ENCODE measurements around the gene SAMD10.
"Not testable (repeated sequence)": the region's sequence is repeated elsewhere in the genome, so short reads cannot be mapped to it uniquely, and the experiment has no call there.

Gene SAMD10

DNA sequence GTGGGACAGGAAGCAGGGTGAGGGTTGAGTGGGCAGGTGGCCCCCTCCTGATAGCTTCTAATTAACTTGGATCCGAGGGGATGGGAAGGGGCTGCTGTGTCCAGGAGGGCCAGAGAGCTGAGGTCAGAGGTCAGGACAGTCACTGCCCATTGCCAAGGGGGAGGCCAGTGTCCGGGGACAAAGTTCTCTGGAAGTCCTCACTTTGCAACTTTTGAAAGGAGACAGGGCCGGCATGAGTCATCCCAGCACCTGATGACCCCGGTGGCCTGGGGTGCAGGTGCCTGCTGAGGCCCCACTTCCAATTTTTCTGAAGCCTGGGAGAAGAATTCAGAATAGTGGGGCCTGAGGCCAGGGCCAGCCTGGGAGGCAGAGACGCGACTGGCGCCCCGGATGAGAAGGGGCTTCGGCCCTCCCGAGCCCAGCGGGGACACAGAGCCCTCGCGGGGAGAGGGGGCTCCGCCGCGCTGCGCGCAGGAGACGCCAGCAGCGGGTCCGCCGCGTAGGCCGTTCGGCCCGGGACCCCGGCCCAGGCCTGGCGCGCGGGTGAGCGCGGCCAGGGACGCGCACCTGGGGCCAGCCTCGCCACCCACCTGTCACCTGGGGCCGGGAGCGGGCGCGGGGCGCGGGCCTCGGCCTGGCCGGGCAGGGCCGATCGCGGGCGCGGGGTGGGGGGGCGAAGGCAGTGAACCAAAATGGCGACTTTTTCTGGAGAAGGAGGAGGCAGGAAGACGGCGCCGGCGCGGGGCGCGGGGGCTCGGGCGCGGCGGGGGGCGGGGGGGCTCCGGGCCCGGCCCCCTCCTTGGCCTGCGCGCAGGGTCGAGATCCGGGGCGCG is 10.3 kb downstream of the SAMD10 start:
- no peak for DNase-seq

DNA sequence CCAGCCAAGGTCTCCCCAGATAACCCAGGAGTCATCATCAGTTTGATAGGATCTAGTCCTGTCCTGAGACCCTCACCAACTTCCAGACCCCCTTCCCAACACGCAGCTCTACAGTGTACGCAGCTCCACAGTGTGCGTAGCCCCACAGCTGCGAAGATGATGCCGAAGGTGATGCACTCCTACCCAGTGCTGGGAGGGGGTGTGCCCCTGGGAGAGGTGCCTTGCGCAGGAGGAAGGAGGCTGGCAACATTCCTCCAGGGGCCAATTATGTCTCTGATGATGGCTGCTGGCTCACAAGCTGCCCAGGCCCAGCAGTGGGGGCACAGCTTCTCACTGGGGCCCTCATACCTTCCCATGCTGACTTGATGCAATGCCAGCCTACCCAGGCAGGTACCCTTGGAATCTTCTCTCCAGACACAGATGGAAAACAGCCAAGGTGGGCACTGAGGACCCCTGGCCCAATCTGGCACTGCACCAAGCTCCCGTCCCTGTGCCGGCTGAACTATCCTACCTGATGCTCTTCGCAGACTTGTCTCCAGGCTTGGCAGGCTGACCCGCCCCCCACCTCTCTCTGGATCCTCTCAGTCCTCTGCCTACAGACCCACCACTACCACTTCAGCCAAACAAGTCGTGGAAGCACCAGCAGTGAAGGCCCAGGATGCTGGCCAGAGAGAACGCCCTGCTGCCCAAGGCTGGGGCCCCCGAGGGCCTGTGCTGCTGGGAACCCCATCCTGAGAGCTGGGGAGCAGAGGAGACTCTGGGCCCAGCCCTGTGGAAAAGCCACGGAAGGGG is 11.1 kb downstream of the SAMD10 start:
- DNase-seq: no peak

DNA sequence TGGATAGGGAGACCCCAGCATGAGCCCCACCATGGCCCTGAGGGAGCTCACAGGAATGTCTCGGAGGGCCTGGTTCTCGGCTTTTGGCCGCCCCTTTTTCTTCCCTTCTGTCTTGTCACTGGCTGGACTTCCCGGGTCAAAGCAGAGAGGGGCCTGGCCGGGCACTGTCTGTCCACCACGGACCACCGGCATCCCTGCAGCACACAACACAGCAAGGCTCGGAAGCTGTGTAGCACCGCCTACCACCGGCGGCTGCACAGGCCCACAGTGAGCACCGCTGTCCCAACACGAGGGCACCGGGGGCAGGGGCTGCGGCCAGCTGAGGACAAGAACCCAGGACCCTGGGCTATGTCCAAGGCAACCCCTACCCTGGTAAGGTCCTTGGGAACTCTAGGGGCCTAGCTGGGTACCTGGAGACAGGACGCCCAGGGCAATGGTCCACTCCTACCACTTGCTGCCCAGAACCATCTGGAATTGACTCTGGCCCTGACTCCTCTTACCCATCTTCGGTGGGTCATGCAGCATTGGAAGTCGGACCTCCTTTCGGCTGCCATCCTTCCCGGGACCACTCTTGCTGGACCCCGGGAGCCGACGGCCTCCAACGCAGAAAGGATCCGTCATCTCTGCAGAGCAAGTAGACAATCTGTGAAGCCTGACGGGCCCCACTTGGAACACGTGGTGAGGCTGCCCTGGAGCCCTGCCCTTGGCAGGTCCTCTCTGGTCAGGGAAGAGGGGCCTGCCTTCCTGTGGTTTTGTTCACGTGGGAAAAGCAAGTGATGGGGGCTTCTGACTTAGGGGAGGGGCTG is 11.9 kb downstream of the SAMD10 start:
- no peak for DNase-seq

DNA sequence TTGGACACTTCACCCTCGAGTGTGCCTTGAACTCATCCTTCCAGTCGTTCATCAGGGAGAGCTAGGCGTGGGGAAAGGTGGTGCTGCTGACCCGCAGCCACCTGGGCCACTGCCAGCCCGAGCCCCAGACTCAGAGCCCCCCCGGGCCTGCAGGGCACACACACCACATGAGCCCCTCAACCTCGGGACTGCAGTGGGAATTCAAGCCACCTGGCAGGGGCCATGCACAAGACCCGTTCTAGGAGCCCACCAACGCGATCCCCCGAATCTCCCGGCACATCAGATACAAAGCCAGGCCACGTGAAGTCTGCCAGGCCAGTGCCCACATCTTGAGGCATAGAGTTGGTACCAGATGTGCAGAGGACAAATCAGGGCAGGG is 12.5 kb downstream of the SAMD10 start:
- no peak for DNase-seq

DNA sequence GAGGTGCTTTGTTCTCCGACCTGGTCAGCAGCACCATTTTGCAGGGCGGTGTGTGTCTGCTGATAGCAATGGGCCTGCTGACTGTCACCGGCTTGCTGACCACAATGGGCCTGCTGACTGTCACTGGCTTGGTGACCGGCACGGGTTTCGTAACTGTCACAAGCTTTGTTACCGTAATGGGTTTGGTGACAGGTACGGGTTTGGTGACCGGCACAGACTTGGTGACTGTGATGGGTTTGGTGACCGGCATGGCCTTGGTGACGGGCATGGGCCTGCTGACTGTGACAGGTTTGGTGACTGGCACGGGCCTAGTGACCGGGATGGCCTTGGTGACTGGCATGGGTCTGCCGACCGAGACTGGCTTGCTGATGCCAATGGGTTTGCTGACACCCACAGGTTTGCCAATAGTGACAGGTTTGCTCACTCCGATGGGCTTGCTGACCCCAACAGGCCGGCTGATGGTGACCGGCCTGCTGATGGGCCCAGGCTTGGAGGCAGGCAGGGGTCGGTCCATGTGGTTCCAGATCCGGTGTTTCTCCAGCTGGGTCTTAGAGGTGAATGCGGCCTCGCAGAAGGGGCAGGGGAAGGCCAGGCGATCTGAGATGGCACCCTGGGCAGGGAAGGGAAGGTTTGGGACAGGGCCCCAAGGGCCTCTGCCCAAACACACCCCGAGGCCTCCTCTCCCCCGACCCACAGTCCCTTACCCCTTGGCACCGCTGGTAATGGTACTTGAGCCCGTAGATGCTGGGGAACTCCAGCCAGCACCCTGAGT is 13.1 kb downstream of the SAMD10 start:
- DNase-seq: no peak

DNA sequence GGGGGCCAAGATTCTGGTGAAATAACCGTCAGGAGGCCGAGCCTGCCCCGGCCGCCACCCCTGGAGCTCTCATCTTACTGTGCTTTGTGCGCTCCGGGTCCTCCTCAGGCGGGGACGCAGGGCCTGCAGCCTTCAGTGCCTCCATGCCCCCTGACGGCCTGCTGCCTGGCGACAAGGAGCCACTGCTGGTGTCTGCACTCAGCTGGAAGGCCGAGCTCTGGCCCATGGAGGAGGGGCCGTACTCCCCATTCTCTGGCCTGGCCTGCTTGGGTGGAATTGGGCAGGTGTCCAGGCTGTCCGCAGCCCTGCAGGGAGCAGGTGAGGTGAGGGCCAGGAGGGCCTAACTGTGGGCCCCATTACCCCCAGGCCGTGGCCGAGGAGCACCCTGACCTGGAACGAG is 15.0 kb downstream of the SAMD10 start:
- no peak for DNase-seq

DNA sequence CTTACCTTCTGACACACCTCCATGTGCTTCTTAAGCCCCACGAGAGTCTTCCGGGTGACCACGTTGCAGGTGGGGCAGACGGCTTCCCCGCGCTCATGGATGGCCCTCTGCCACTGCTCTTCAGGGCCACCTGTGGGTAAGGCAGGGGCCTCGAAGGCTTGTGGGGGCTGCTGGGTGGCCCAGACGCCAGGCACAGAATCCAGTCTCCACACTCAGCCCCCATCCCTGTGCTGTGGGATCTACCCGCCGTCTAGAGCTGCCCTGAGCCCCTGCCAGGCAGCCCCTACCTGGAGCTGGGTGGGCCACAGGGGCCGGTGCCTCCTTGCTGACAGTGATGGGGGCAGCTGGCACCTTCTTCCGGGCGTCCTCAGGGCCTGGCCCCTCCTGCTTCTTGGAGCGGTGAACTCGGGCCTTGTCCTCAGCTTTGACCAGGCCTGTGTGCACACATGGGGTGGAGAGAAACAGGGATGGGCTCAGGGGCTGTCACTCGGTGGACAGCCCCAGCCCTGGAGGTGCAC is 15.6 kb downstream of the SAMD10 start:
- DNase-seq: no peak

DNA sequence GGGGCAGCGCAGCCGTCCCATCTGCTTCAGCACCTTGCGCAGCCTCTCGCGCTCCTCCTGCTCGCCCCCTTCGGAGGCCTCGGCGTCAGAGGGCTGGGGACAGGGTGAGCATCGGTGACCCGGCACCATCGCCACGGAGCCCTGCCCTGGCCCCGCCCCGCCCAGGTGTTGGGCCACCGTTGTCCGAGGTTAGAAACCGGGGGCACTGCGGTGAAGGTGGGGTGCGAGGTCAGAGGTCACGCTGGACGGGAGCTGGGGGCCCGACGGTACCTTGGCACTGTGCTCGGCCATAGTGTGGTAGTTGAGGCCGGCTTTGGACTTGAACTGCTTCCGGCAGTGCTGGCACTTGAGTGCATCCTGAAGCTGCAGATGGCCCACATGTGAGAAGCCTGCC is 16.1 kb downstream of the SAMD10 start:
- DNase-seq: no peak

DNA sequence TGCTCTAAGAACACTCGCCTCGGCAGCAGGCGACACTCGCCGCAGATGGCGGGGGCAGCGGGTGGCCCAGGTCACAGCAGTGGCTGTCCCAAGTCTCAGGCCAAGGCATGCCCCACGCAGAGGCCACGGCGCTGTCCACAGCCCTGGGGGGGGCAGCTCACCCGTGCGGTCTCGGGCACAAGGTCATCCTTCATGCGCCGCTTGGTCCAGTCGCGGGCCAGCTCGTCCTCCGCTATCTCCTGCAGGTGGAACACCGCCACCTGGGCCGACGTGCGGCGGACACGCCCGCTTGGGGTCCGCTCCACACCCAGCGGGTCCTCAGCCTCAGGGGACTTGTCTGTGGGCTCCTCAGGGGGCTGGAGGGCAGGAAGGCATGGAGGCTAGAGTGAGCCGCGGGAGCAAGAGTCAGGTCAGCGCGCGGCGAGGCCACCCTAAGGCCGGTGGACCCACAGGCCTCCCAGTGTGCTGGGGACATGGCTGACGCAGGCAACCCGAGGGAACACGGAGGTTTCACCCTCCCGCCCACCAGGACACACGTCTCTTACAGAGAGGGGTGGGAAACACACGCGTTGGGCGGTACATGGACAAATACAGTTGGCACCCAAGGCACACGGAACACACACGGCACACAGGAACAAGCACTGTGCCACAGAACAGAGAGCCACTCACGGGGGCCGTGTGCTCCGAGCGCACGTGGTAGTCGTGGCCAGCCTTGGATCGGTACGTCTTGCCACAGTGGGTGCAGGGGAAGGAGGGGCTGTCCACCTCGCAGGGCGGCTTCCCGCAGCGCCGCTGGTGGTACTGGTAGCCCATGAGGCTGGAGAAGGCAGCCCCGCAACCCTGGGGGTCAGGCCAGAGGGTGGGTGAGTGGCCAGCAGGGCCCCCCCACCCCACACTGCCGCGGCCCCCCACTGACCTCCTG is 16.8 kb downstream of the SAMD10 start:
- no peak for DNase-seq

DNA sequence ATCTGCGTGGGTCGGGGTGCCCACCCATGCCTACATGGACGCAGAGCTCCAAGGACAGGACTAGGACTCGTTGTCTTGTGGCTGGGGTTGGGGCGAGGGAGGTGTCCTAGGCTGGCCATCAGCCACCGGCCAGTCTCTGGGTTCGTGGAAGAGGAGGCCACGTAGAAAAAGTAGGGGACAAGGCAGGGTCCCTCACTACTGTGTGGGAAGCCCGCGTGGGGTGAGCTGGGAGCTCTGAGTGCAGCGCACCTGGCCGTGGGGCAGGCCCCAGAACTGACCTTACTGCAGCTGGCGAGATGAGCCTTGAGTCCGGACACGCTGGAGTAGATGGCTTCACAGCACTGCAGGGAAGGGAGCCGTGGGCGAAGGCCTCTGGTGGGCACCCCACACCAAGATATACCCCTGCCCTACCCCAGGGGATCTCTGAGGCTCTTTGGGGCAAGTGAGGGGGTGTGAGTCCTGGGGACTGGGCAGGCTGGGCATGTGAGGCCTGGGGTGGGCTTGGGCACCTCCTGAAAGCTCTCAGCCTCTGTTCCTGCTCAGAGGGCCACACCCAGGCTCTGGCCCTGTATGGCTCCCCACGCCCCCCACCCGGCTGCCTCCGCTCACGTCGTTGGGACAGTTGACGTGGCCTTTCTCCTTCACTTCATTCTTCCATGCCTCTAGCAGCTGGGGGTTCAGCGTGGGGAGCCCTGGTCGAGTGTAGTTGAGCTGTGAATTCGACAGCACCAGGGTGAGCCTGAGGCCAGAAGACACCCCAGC is 17.6 kb downstream of the SAMD10 start:
- DNase-seq: no peak

DNA sequence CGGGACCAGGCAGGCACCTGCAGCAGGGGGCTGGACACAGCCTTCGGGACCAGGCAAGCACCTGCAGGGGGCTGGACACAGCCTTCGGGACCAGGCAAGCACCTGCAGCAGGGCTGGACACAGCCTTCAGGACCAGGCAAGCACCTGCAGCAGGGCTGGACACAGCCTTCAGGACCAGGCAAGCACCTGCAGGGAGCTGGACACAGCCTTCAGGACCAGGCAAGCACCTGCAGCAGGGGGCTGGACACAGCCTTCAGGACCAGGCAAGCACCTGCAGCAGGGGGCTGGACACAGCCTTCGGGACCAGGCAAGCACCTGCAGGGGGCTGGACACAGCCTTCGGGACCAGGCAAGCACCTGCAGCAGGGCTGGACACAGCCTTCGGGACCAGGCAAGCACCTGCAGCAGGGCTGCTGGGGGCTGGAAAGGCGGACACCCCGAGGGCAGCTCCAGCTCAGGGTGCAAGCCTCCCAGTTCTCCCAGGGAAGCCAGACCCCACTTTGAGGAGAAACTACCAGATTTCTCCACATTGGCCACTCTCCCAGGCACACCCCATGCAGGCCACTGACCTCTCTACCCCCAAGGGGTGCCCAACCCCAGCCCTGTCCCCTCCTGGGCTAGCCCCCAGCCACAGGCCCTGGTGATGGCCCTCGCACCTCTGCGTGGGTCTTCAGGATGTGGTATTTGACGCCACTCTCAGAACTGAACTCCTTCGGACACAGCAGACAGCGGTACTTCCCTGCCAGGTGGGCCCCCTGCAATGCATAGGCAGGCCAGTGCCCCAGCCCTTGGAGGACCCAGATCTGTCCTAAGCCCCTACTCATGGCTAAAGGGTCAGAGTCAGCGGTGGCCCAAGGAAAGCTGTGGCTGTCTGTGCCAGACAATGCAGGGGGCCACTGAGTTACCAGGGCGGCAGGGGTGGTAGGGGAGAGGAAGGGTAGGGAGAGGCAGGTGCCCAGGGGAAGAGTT is 18.5 kb downstream of the SAMD10 start:
- DNase-seq: not testable (repeated sequence)

DNA sequence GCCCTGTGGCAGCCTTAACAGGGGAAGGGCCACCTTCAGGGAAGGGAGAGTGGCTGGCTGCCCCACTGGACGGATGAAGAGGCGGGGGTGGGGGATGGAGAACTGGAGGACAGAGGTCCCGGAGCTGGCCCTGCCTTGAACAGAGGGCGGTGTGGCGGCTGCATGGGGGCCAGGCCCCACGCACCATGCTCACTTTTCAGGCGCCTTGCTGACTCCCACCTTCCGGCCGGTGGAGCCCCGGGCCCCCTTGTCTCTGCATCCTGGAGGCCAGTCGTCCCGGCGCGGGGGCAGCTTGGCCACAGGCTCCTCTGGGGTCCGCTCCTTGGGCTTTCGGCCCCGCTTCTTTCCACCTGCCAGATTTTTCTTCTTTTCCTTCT is 19.8 kb downstream of the SAMD10 start:
- no peak for DNase-seq

DNA sequence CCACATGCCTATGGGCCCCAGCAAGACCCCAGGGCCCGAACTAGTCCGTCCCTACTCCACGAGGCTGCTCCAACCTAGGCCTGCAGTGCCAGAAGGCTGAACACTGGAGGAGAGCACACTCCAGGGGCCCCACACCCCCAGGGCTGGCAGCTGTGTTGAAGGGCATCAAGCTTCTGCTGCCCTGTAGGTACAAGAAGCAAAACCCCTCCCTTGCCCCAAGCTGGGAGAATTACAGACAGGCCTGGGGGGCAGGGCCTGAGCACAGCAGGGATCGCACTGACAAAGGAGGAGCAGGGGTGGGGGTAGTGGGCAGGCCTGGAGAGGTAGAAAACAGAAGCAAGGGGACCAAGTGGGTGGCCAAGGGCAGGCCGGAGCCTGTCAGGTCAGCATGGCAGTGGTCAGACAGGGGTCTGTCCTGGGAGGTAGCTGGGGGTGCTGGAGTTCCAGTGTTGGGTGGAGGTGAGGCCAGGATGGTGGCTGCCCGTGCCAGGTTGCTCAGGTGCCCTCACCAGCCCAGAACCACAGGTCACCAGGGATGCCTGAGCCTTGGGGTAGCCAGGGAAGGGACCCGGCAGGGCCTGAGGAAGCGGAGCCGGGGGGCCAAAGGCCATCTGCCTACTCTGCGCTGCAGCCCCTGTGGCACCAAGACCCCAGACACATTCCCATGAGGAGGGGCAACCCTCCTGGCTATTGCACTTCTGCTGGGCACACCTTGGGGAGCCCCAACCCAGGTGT is 20.3 kb downstream of the SAMD10 start:
- DNase-seq: no peak

DNA sequence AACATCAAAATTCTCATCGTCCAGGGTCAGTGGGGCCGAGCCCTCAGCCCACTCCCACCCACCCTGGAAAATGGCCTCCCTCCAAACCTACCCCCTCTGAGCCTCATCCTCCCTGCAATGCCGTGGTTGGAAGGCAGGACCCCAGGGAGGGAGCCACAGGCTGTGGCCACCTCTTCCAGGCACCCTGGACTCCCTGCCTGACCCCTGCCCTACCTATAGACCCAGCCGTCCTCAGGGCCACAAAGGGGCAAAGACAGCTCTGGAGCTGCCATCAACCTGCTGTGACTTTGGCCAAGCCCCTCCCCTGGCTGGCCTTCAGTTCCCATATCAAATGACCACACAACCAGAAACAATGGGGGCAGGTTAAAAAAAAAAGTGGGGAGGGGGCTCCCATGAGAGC is 21.0 kb downstream of the SAMD10 start:
- DNase-seq: no peak

DNA sequence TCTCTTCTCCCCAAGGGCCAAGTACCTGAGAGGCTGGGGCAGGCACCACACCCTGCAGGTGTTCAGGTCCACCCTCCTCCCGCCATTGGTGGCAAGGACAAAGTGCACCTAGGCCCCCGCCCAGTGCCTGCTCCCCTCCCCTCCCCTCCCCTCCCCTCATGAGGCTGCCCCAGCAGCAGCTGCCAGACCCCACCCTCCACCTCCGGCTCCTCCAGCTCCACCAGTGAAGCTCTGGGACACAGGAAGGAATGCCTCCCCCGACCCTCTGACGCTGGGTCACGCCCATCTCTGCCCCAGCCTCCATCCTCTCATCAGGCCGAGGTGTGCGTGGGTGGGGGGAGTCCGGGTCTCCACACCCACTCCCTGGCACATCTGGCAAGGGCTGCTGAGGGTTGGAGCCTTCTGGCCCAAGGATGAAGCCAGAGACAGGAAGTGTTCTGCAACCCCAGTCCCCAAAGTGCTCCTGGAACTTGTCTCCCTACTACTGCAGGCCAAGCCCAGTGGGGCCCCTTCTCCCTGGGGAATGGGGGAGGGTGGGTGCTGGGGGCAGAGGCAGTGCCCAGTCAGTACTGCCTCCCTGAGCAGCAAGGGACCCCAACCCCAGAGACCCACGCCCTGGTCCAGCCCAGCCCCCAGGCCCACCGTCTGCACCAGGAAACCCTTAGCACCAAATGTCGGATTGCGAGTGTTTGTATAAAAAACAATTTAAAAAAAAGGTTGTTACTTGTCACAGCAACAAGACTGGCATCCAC is 21.6 kb downstream of the SAMD10 start:
- peak; percentile 58 for DNase-seq

DNA sequence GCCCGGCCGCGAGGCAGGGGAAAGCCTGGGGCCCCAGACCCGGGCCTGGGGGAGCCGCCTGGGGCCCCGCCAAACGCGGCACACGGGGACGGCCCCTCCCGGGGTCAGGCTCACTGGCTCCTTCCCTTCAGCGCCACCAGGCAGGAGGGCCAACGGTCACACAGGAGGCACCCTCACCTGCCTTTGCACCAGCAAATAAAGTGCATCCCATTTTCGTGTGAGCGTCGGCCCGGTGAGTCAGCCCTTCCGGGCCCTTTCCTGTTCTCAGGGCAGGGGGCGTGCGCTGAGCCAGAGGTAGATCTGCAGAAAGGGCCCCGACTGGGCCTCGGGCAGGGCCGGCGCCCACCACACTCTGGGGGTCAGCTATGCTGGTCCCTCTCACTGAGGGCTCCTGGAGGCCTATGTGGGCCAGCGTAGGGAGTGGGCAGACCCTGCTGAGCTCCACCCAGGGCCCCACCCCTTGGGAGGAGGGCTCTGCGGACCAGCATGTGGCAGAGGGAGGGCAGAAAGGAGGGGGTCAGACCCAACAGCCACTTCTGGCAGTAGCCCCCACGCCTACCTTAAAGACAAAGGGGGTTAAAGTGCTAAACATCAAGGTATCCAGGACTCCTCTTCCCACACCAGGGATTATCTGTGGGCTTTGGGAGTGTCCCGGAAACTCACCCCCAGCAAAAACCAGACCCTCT is 22.3 kb downstream of the SAMD10 start:
- peak; percentile 84 for DNase-seq

DNA sequence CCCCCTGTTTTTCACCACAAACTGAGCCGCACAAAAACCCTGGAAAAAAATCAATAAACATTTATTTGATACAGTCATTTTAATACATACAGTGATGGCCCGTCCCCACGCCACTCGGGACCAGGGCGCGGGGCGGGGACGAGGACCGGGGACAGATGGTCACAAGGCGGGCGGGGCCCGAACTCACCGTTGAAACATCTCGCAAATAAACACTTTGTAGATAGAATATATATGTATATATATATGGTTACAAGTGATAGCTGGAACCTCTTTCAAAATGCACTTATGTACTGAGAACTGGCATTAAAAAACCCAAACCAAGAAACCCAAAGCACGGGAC is 22.8 kb downstream of the SAMD10 start:
- no peak for DNase-seq
